Measurements from ENCODE around the gene TASOR. TPM values are rescaled to one million over a fixed set of nuclear protein-coding genes. Genes with fewer than 3 reads are reported as not detected.

Gene TASOR
- total and polyA plus RNA-seq, 9 of the 15 experiments (the other 6 are each of a cell fraction or from before 2014, with no cell fraction given), result 16.4 to 68.7 (median 33.7) TPM

GRCh38 chr3:56683122-56683817, at the start of gene TASOR (continued):
- TF ChIP-seq ZNF592 (IDR thresholded peaks at IDR 0.05), result peak; percentile 87
- TF ChIP-seq ZNF408 (CRISPR knock-in tag; IDR thresholded peaks at IDR 0.05; ENCODE audit: low read depth), result no peak
- TF ChIP-seq CREB3L1 (IDR thresholded peaks at IDR 0.05; ENCODE audit: borderline replicate concordance, low read depth), result peak; percentile 95
- peak; percentile 97 for TF ChIP-seq CXXC5 (CRISPR knock-in tag; IDR thresholded peaks at IDR 0.05)
- peak; percentile 90 for TF ChIP-seq CBFB (CRISPR knock-in tag; IDR thresholded peaks at IDR 0.05)
- TF ChIP-seq MAX (CRISPR knock-in tag; IDR thresholded peaks at IDR 0.05), result peak; percentile 96
- TF ChIP-seq KLF1 (tag; IDR thresholded peaks at IDR 0.05), result no peak; the same call in 1 of the 2 replicates
- TF ChIP-seq ZC3H8 (IDR thresholded peaks at IDR 0.05), result no peak
- TF ChIP-seq SP1 (CRISPR knock-in tag; IDR thresholded peaks at IDR 0.05), result peak; percentile 71; the same call in 1 of the 2 replicates
- TF ChIP-seq GABPB1 (CRISPR knock-in tag; IDR thresholded peaks at IDR 0.05), result peak; percentile 79
- TF ChIP-seq ZBTB2 (IDR thresholded peaks at IDR 0.05), result 0 out of 2 replicates have a peak, but pooled peaks have one; percentile 34
- peak; percentile 87 for TF ChIP-seq ELF1 (tag; IDR thresholded peaks at IDR 0.05)
- peak; percentile 80 for TF ChIP-seq NR3C1 (CRISPR knock-in tag; IDR thresholded peaks at IDR 0.05)
- peak; percentile 40 for TF ChIP-seq E2F8 (IDR thresholded peaks at IDR 0.05; ENCODE audit: low read depth, partially characterized antibody)
- no peak for TF ChIP-seq HNRNPH1 (optimal IDR thresholded peaks at IDR 0.05; ENCODE audit: low read depth, low read length)
- TF ChIP-seq NEUROD1 (IDR thresholded peaks at IDR 0.05; ENCODE audit: borderline replicate concordance, low read depth, low read length, partially characterized antibody), result no peak
